PC-3 (cell line): Measurements from ENCODE around the gene HAO1. TPM values are rescaled to one million over a fixed set of nuclear protein-coding genes. Genes with fewer than 3 reads are reported as not detected.

ENCODE experiments used
- ATAC-seq: fragments of 200-7000 bp; cut with Tn5 transposase; 2 replicates; pipeline ENCODE4 v1.9.1; 2020; ENCODE audit warnings: mild to moderate bottlenecking, moderate library complexity
- Bru-seq: library from RNA; stranded (reverse); fragments of 400-500 nt; gene quantifications from one replicate; lab custom pipeline; 2021; lab: Mats Ljungman, UMichigan
- BruChase-seq, 2 experiments: library from RNA; stranded (reverse); fragments of 400-500 nt; gene quantifications; one replicate each; lab custom pipeline; 2021; lab: Mats Ljungman, UMichigan
- BruUV-seq: library from RNA; stranded (reverse); fragments of 400-500 nt; replicated peaks from 2 replicates; lab custom pipeline; 2021; lab: Mats Ljungman, UMichigan
- CTCF ChIA-PET: fragments of 300-600 bp; sonication (Branson Sonifier 250); formaldehyde crosslinking; loops from one replicate; lab custom pipeline; 2022; ENCODE audit warnings: antibody characterized with exemption; lab: Charles Lee
- POLR2A ChIA-PET: fragments of 300-600 bp; sonication (Branson Sonifier 250); formaldehyde crosslinking; loops from one replicate; lab custom pipeline; 2022; ENCODE audit warnings: antibody characterized with exemption; ENCODE audit not compliant: unreplicated experiment; lab: Charles Lee
- DNase-seq: peaks from one replicate; pipeline ENCODE4 v3.0.0-alpha.2; 2015
- H2AFZ ChIP-seq: fragments of 300-600 bp; sonication (generic); 2 replicates; pipeline ENCODE4 v1.6.0; 2016; ENCODE audit warnings: antibody characterized with exemption, low read length
- H3F3A ChIP-seq: fragments of 300-600 bp; sonication (generic); one replicate; pipeline ENCODE4 v1.6.0; 2017; ENCODE audit warnings: antibody characterized with exemption, low read length, control low read depth, mild to moderate bottlenecking; ENCODE audit not compliant: unreplicated experiment
- H3K27ac ChIP-seq: fragments of 300-600 bp; sonication (generic); 2 replicates; pipeline ENCODE4 v1.5.1; 2016; ENCODE audit warnings: mild to moderate bottlenecking, low read length
- H3K27me3 ChIP-seq: fragments of 300-600 bp; sonication (generic); 2 replicates; pipeline ENCODE4 v1.6.1; 2016; ENCODE audit warnings: low read length, mixed read lengths
- H3K36me3 ChIP-seq: fragments of 300-600 bp; sonication (generic); 2 replicates; pipeline ENCODE4 v1.6.1; 2016; ENCODE audit warnings: low read depth, mixed run types, low read length, mixed read lengths
- H3K4me1 ChIP-seq: fragments of 300-600 bp; sonication (generic); 2 replicates; pipeline ENCODE4 v1.5.1; 2016; ENCODE audit warnings: low read length; ENCODE audit not compliant: insufficient read depth
- H3K4me2 ChIP-seq: fragments of 300-600 bp; sonication (generic); 2 replicates; pipeline ENCODE4 v1.6.0; 2016; ENCODE audit warnings: low read length
- H3K4me3 ChIP-seq: fragments of 300-600 bp; sonication (generic); 2 replicates; pipeline ENCODE4 v1.5.1; 2016; ENCODE audit warnings: mild to moderate bottlenecking, low read length, mixed read lengths
- H3K79me2 ChIP-seq: fragments of 300-600 bp; sonication (generic); 2 replicates; pipeline ENCODE4 v1.6.1; 2017; ENCODE audit warnings: low read length, mixed read lengths
- H3K9ac ChIP-seq: fragments of 300-600 bp; sonication (generic); 2 replicates; pipeline ENCODE4 v1.6.0; 2016; ENCODE audit warnings: mild to moderate bottlenecking, low read length
- H3K9me2 ChIP-seq: fragments of 300-600 bp; sonication (generic); replicated peaks from 2 replicates; pipeline ENCODE4 v1.6.1; 2016; ENCODE audit warnings: mixed run types, low read length, mixed read lengths
- H3K9me3 ChIP-seq: fragments of 300-600 bp; sonication (generic); 2 replicates; pipeline ENCODE4 v1.6.1; 2016; ENCODE audit warnings: low read length, mixed read lengths
- H4K20me1 ChIP-seq: fragments of 300-600 bp; sonication (generic); 2 replicates; pipeline ENCODE4 v1.6.1; 2016; ENCODE audit warnings: low read length, mixed read lengths
- EZH2 ChIP-seq: fragments of 300-600 bp; sonication (generic); IDR thresholded peaks from one replicate; pipeline ENCODE4 v1.6.1; 2017; ENCODE audit warnings: antibody characterized with exemption, mild to moderate bottlenecking, low read length; ENCODE audit not compliant: unreplicated experiment
- EZH2phosphoT487 ChIP-seq: fragments of 300-600 bp; sonication (generic); IDR thresholded peaks from 2 replicates; pipeline ENCODE4 v1.6.1; 2018; ENCODE audit warnings: mild to moderate bottlenecking, antibody characterized with exemption, low read length, borderline replicate concordance
- intact Hi-C: fragments of 100-400 bp; cut with micrococcal nuclease; formaldehyde crosslinking; loops from 2 replicates; pipeline ENCODE4 v1.9.0; 2023
- long read RNA-seq: library from polyadenylated mRNA; unstranded; transcript quantifications from one replicate; pipeline ENCODE4 v2.0.0, GENCODE V29; 2021; ENCODE audit not compliant: unreplicated experiment
- total RNA-seq: library from RNA; depleted of rRNA; stranded (reverse); fragments of >200 nt; gene quantifications from 2 replicates; pipeline ENCODE4 v1.2.3, GENCODE V29; 2014; rRNA removed
- TF ChIP-seq, protein P1 (sequence below): fragments of 300-600 bp; sonication (generic); conservative IDR thresholded peaks from 2 replicates; pipeline ENCODE4 v1.5.1; 2017; ENCODE audit warnings: antibody characterized with exemption, low read depth, mild to moderate bottlenecking, low read length

The HAO1 gene
- total RNA-seq (0.33 TPM in 1 of 2 replicates, not detected in the other), Bru-seq, nascent RNA (percentile 14 among the genes with signal in this experiment), BruChase-seq, experiment 1, labeled RNA remaining after a 6-hour chase (percentile 13 among the genes with signal in this experiment), BruChase-seq, experiment 2, labeled RNA remaining after a 2-hour chase (percentile 12 among the genes with signal in this experiment)
- long read RNA-seq: 0 reads

DNA sequence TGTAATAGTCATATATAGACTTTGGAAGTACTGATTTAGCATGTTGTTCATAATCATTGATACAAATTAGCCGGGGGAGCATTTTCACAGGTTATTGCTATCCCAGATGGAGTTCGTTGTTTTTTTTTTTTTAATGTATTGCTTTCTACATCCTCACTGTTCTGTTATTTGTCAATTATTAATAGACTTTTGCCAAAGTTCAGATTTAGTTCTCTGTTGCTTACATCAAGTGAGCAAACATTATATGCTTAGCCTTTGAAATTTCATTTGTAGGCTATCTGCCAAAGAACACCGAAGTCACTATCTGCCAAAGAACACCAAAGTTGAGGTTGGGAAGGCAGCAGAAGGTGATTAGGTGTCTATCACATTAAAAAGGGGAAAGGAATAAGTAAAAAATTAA lies at the start of gene HAO1:
HAO1 (minus strand) TSS at position 118 of the 400 bp plus-strand sequence; CDS start at position 82, 36 bp downstream.
- DNase-seq (no peak), ATAC-seq (no peak)
- no peak within 1 kb of the TSS for H2AFZ ChIP-seq

DNA sequence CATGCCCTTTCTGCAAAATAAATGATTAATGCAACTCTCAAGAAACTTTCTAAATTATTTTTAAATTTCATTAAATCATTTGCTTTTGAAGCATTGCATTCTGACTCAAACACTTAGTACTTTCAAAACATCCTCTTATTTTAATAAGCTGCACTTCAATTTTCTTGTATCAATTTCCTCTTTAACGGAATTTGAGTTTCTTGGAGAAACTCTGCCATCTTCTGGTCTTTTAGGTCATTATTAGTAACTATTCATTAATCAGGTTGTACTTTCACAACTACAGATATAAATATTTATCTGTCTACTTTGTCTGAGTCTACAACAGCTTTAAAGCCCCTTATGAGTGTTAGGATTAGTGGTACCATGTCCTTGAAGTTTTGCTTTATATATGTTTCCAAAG lies 49.1 kb upstream of the HAO1 start:
- no peaks in the 10 kb centered on the region for H3K79me2 ChIP-seq
- H3K9ac ChIP-seq: no peak overlapping the region
- H4K20me1 ChIP-seq: no peaks in the 10 kb centered on the region
- peaks cover 13% of the 10 kb centered on the region for H3K4me1 ChIP-seq
- no peak overlapping the region for H2AFZ ChIP-seq
- no TSS peak for BruUV-seq
- H3K27me3 ChIP-seq: no peaks in the 10 kb centered on the region
- DNase-seq: peak; percentile 35
- ATAC-seq: no peak
- ChIA-PET CTCF (interaction anchor here (1.8 to 2.1 kb wide), 2 partner anchors 9 to 53 kb away, joined by 4 to 20 read pairs; no protein-coding TSS in a partner anchor), POLR2A (interaction anchor here (0.7 kb wide), 1 partner anchor 9 kb away, joined by 4 read pairs; no protein-coding TSS in a partner anchor)
- no peak overlapping the region for H3K4me2 ChIP-seq
- H3F3A ChIP-seq: peaks cover 9% of the 10 kb centered on the region
- H3K4me3 ChIP-seq: no peak overlapping the region
- H3K27ac ChIP-seq: no peak overlapping the region
- no peaks in the 10 kb centered on the region for H3K9me3 ChIP-seq
- TF ChIP-seq EZH2phosphoT487: no peak
- TF ChIP-seq EZH2: no peak
- TF ChIP-seq, protein P1, sequence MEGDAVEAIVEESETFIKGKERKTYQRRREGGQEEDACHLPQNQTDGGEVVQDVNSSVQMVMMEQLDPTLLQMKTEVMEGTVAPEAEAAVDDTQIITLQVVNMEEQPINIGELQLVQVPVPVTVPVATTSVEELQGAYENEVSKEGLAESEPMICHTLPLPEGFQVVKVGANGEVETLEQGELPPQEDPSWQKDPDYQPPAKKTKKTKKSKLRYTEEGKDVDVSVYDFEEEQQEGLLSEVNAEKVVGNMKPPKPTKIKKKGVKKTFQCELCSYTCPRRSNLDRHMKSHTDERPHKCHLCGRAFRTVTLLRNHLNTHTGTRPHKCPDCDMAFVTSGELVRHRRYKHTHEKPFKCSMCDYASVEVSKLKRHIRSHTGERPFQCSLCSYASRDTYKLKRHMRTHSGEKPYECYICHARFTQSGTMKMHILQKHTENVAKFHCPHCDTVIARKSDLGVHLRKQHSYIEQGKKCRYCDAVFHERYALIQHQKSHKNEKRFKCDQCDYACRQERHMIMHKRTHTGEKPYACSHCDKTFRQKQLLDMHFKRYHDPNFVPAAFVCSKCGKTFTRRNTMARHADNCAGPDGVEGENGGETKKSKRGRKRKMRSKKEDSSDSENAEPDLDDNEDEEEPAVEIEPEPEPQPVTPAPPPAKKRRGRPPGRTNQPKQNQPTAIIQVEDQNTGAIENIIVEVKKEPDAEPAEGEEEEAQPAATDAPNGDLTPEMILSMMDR: peak; percentile 47
- no peaks in the 10 kb centered on the region for H3K9me2 ChIP-seq
- 0 out of 2 replicates have a peak, but pooled peaks cover 3% of the 10 kb centered on the region for H3K36me3 ChIP-seq
- intact Hi-C loops: loop anchor here (1.0 kb wide), 1 partner anchor 53 kb away; no protein-coding TSS in a partner anchor

More for the DNA sequence above, at the start of gene HAO1:
- Histone ChIP-seq H3K36me3 (no peaks in the 10 kb centered on the region), H4K20me1 (no peaks in the 10 kb centered on the region), H3K4me1 (peaks cover 7% of the 10 kb centered on the region), H3F3A (no peaks in the 10 kb centered on the region), H3K27ac (no peak within 1 kb of the TSS), H3K4me2 (no peak within 1 kb of the TSS), H3K9me3 (no peaks in the 10 kb centered on the region), H3K79me2 (no peaks in the 10 kb centered on the region), H3K4me3 (no peak within 1 kb of the TSS), H3K27me3 (peaks cover 12% of the 10 kb centered on the region; the same call in 1 of the 2 replicates), H3K9ac (no peak within 1 kb of the TSS), H3K9me2 (no peaks in the 10 kb centered on the region)
- BruUV-seq: no TSS peak
- intact Hi-C loops: no loop called here
- TF ChIP-seq EZH2: no peak
- no peak for TF ChIP-seq EZH2phosphoT487
- TF ChIP-seq, protein P1: no peak
- POLR2A ChIA-PET: no interaction called here
- CTCF ChIA-PET: no interaction called here

DNA sequence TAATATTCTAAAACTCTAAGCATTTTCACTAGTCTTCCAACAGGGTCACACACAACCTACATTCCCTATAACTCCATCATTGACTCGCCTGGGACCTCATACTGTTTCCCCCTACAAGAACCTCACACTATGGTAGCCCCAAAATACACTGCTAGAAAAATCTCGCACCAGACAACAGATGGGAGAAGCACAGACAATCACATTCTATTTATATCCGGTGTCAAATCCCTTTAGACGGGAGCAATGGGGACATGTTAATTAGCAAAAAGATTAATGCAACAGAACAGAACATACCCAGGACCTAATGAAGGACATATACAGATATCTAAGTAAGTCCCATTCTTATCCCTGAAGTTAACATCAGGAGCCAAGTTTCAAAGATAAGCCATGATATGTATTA lies 45.7 kb upstream of the HAO1 start:
- TF ChIP-seq EZH2phosphoT487: no peak
- no peak for TF ChIP-seq EZH2
- TF ChIP-seq, protein P1: no peak
- no peak overlapping the region for H3K27ac ChIP-seq
- H4K20me1 ChIP-seq: no peaks in the 10 kb centered on the region
- H3K9me3 ChIP-seq: no peaks in the 10 kb centered on the region
- ChIA-PET POLR2A (no interaction called here), CTCF (no interaction called here)
- H3K27me3 ChIP-seq: no peaks in the 10 kb centered on the region
- H3K4me1 ChIP-seq: peaks cover 5% of the 10 kb centered on the region
- peaks cover 9% of the 10 kb centered on the region for H3F3A ChIP-seq
- ATAC-seq (no peak), DNase-seq (no peak)
- no TSS peak for BruUV-seq
- no peak overlapping the region for H2AFZ ChIP-seq
- no peaks in the 10 kb centered on the region for H3K9me2 ChIP-seq
- no peak overlapping the region for H3K4me2 ChIP-seq
- intact Hi-C loops: no loop called here
- no peak overlapping the region for H3K4me3 ChIP-seq
- no peak overlapping the region for H3K9ac ChIP-seq
- no peaks in the 10 kb centered on the region for H3K36me3 ChIP-seq
- no peaks in the 10 kb centered on the region for H3K79me2 ChIP-seq
